OCI-LY7 (cell line): ENCODE data around the gene ZNF280D.

ENCODE experiments used
- EZH2phosphoT487 ChIP-seq: fragments of 200-600 bp; sonication (generic); IDR thresholded peaks from 2 replicates; pipeline ENCODE4 v1.6.1; 2018; ENCODE audit warnings: low read depth, borderline replicate concordance, mild to moderate bottlenecking, mixed run types, antibody characterized with exemption, low read length, moderate library complexity, mixed read lengths
- TF ChIP-seq, protein P1 (sequence below): fragments of 200-600 bp; sonication (generic); conservative IDR thresholded peaks from 2 replicates; pipeline ENCODE4 v1.5.1; 2014; ENCODE audit warnings: mild to moderate bottlenecking, antibody characterized with exemption, low read length, moderate library complexity, mixed read lengths

DNA sequence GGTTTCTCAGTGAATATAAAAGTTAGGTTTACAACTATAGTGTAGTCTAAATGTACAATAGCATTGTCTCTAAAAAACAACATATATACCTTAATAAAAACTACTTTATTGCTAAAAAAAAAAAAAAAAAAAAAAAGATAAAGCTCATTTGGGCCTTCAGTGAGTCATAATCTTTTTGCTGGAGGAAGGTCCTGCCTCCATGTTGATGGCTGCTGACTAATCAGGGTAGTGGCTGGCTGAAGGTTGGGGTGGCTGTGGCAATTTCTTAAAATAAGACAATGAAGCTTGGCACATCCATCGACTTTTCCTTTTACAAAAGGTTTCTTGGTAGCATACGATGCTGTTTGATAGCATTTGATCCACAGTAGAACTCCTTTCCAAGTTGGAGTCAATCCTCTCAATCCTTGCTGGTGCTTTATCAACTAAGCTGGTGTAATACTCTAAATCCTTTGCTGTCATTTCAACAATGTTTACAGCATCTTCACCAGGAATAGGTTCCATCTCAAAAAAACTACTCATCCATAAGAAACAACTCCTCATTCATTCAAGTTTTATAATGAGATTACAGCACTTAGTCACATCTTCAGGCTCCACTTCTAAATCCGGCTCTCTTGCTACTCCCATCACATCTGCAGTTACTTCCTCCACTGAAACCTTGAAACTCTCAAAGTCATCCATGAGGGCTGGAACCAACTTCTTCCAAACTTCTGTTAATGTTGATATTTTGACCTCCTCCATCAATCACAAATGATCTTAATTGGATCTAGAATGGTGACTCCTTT, 13.3 kb downstream of the ZNF280D start:
- TF ChIP-seq, protein P1, sequence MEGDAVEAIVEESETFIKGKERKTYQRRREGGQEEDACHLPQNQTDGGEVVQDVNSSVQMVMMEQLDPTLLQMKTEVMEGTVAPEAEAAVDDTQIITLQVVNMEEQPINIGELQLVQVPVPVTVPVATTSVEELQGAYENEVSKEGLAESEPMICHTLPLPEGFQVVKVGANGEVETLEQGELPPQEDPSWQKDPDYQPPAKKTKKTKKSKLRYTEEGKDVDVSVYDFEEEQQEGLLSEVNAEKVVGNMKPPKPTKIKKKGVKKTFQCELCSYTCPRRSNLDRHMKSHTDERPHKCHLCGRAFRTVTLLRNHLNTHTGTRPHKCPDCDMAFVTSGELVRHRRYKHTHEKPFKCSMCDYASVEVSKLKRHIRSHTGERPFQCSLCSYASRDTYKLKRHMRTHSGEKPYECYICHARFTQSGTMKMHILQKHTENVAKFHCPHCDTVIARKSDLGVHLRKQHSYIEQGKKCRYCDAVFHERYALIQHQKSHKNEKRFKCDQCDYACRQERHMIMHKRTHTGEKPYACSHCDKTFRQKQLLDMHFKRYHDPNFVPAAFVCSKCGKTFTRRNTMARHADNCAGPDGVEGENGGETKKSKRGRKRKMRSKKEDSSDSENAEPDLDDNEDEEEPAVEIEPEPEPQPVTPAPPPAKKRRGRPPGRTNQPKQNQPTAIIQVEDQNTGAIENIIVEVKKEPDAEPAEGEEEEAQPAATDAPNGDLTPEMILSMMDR, result no peak
- TF ChIP-seq EZH2phosphoT487, result no peak
